T-cell (primary cell): ENCODE measurements around the gene ZBTB4. TPM values are rescaled to one million over a fixed set of nuclear protein-coding genes. Genes with fewer than 3 reads are reported as not detected.

Experiments used
- ATAC-seq, 4 experiments: fragments of 200-7000 bp in 3 of 4; fragments of 150-1000 bp in 1 of 4; cut with Tn5 transposase; replicated peaks in 1 of 4; 1 replicate in 3 of 4; 2 replicates in 1 of 4; pipeline ENCODE4 v1.10.0; 2021; ENCODE audit warnings: moderate library complexity in 3 of 4, mild to moderate bottlenecking in 2 of 4, moderate number of reproducible peaks in 1 of 4
- CTCF ChIA-PET, 2 donors: fragments of 300-600 bp; sonication (Branson Sonifier 250); formaldehyde crosslinking; loops; one replicate each; lab custom pipeline; 2022; ENCODE audit warnings: antibody characterized with exemption in 2 of 2; lab: Charles Lee
- POLR2A ChIA-PET, 2 donors: fragments of 300-600 bp; sonication (Branson Sonifier 250); formaldehyde crosslinking; loops; one replicate each; lab custom pipeline; 2022; ENCODE audit warnings: antibody characterized with exemption in 2 of 2; lab: Charles Lee
- DNase-seq, 35 experiments: peaks; one replicate each; pipeline versions ENCODE4 v3.0.0 to v3.0.0-alpha.2; 2013 to 2023
- H3K27ac ChIP-seq: one replicate; pipeline ENCODE4 v1.5.1; 2013; ENCODE audit warnings: low read length
- H3K27me3 ChIP-seq, 2 experiments: replicated peaks in 1 of 2; 1 replicate in 1 of 2; 2 replicates in 1 of 2; pipeline versions ENCODE4 v1.6.1 to v1.7.0; 2013; ENCODE audit warnings: low read length in 1 of 2, mixed read lengths in 1 of 2; ENCODE audit not compliant: control insufficient read depth in 2 of 2, insufficient read depth in 2 of 2; ENCODE audit errors: extremely low read depth in 1 of 2
- H3K36me3 ChIP-seq, 2 donors: 1 replicate in 1 of 2; 2 replicates in 1 of 2; pipeline versions ENCODE4 v1.6.1 to v1.7.0; 2013; ENCODE audit warnings: low read length in 1 of 2; ENCODE audit not compliant: control insufficient read depth in 2 of 2, insufficient read depth in 1 of 2; ENCODE audit errors: extremely low read depth in 1 of 2
- H3K4me1 ChIP-seq, 2 experiments: 1 replicate in 1 of 2; 2 replicates in 1 of 2; pipeline versions ENCODE4 v1.6.1 to v1.7.0; 2013; ENCODE audit warnings: low read length in 2 of 2, mixed read lengths in 1 of 2; ENCODE audit not compliant: insufficient read depth in 2 of 2, control insufficient read depth in 1 of 2; ENCODE audit errors: extremely low read depth in 1 of 2
- H3K4me3 ChIP-seq, 2 donors: 1 replicate in 1 of 2; 2 replicates in 1 of 2; pipeline versions ENCODE4 v1.5.1 to v1.7.0; 2013; ENCODE audit warnings: mild to moderate bottlenecking in 2 of 2, low read length in 1 of 2, moderate library complexity in 1 of 2; ENCODE audit not compliant: control insufficient read depth in 1 of 2; ENCODE audit errors: extremely low read depth in 1 of 2
- H3K9me3 ChIP-seq: 2 replicates; pipeline ENCODE4 v1.7.0; 2013
- H3K27ac Mint-ChIP-seq, 2 donors: one replicate each; pipeline ENCODE4 v1.8.0; 2020 to 2021; ENCODE audit warnings: mild to moderate bottlenecking in 2 of 2, mixed read lengths in 2 of 2
- H3K27me3 Mint-ChIP-seq, 2 donors: one replicate each; pipeline ENCODE4 v1.8.0; 2021 to 2022; ENCODE audit warnings: mixed read lengths in 2 of 2
- H3K36me3 Mint-ChIP-seq: one replicate; pipeline ENCODE4 v1.8.0; 2021; ENCODE audit warnings: mixed read lengths
- H3K4me1 Mint-ChIP-seq, 3 donors: one replicate each; pipeline ENCODE4 v1.8.0; 2020 to 2022; ENCODE audit warnings: mixed read lengths in 3 of 3, mild to moderate bottlenecking in 1 of 3
- H3K4me3 Mint-ChIP-seq, 3 donors: one replicate each; pipeline ENCODE4 v1.8.0; 2020 to 2022; ENCODE audit warnings: mild to moderate bottlenecking in 3 of 3, mixed read lengths in 3 of 3, moderate library complexity in 3 of 3
- H3K9me3 Mint-ChIP-seq, 3 donors: one replicate each; pipeline ENCODE4 v1.8.0; 2020 to 2022; ENCODE audit warnings: mixed read lengths in 3 of 3
- WGBS: methylation state at CpG from one replicate; pipeline ENCODE4 v1.1.5; 2013; ENCODE audit warnings: missing lambda C conversion rate; ENCODE audit not compliant: insufficient coverage; 5-methylcytosine and 5-hydroxymethylcytosine counted together
- total RNA-seq, 35 experiments: library from RNA in 6 of 35; stranded (reverse) in 6 of 35; fragments of 120-200 nt in 1 of 35; gene quantifications; one replicate each; pipeline versions ENCODE4 v1.2.1 to v1.2.4 and lab custom pipeline; 2013 to 2026

The ZBTB4 gene
- total RNA-seq, 5 donors from 2014 or later (not counting 1 experiment from before 2014, with no cell fraction given) = 64.0 to 86.6 (median 82.7) TPM

- 86% methylated on average over 8 of the region's 8 CpGs for WGBS
These were observed 68.0 kb downstream of the ZBTB4 start for GRCh38 chr17:7411427-7411750.

GRCh38 chr17:7410634-7411426, 68.6 kb downstream of the ZBTB4 start:
- Histone ChIP-seq H3K9me3 (no peaks in the 10 kb centered on the region), H3K27me3 (peaks cover 0 to 5% of the 10 kb centered on the region in 2 experiments), H3K4me1 (peaks cover 0 to 6% of the 10 kb centered on the region in 2 experiments), H3K27ac (no peak overlapping the region), H3K4me3 (no peak overlapping the region), H3K36me3 (no peaks in the 10 kb centered on the region)
- DNase-seq = no peak
- H3K4me3 Mint-ChIP-seq = no peak overlapping the region
- ChIA-PET POLR2A (no interaction called here), CTCF (no interaction called here)
- H3K27ac Mint-ChIP-seq = no peak overlapping the region
- no peak for ATAC-seq
- H3K4me1 Mint-ChIP-seq = peaks cover 3 to 11% (median 5%) of the 10 kb centered on the region in 3 donors
- H3K9me3 Mint-ChIP-seq = no peaks in the 10 kb centered on the region
- no peaks in the 10 kb centered on the region for H3K36me3 Mint-ChIP-seq
- no peaks in the 10 kb centered on the region for H3K27me3 Mint-ChIP-seq
- 84% methylated on average over 22 of the region's 25 CpGs for WGBS

More at GRCh38 chr17:7411427-7411750, 68.0 kb downstream of the ZBTB4 start:
- ChIA-PET POLR2A (no interaction called here), CTCF (no interaction called here)
- peaks cover 0 to 4% of the 10 kb centered on the region in 2 experiments for H3K27me3 ChIP-seq
- no peak for DNase-seq
- no peak overlapping the region for H3K4me3 Mint-ChIP-seq
- no peak overlapping the region for H3K27ac Mint-ChIP-seq
- no peak overlapping the region for H3K27ac ChIP-seq
- H3K9me3 ChIP-seq = no peaks in the 10 kb centered on the region
- no peaks in the 10 kb centered on the region for H3K36me3 ChIP-seq
- H3K9me3 Mint-ChIP-seq = no peaks in the 10 kb centered on the region
- H3K4me1 Mint-ChIP-seq = peaks cover 0 to 9% (median 3%) of the 10 kb centered on the region in 3 donors
- no peaks in the 10 kb centered on the region for H3K36me3 Mint-ChIP-seq
- no peak for ATAC-seq
- H3K4me3 ChIP-seq = no peak overlapping the region
- H3K27me3 Mint-ChIP-seq = no peaks in the 10 kb centered on the region
- peaks cover 0 to 6% of the 10 kb centered on the region in 2 experiments for H3K4me1 ChIP-seq

GRCh38 chr17:7409716-7410115, 69.7 kb downstream of the ZBTB4 start:
- ATAC-seq = no peak
- DNase-seq = no peak
- no peaks in the 10 kb centered on the region for H3K36me3 Mint-ChIP-seq
- POLR2A ChIA-PET = no interaction called here
- Histone ChIP-seq H3K27me3 (peaks cover 0 to 13% of the 10 kb centered on the region in 2 experiments), H3K27ac (no peak overlapping the region), H3K4me3 (no peak overlapping the region), H3K36me3 (no peaks in the 10 kb centered on the region), H3K9me3 (no peaks in the 10 kb centered on the region), H3K4me1 (peaks cover 0 to 16% of the 10 kb centered on the region in 2 experiments)
- peak overlapping the region in 1 of 3 donors; percentile 1 for H3K4me3 Mint-ChIP-seq
- H3K4me1 Mint-ChIP-seq = peaks cover 5 to 14% (median 8%) of the 10 kb centered on the region in 3 donors
- H3K27ac Mint-ChIP-seq = no peak overlapping the region
- H3K27me3 Mint-ChIP-seq = peaks cover 0 to 1% of the 10 kb centered on the region in 2 donors
- 90% methylated on average over 6 of the region's 6 CpGs for WGBS
- no peaks in the 10 kb centered on the region for H3K9me3 Mint-ChIP-seq
- CTCF ChIA-PET = no interaction called here

Other genes with a start within 250 kb of the ZBTB4 start
- 10 to 100 TPM; 48.2 to 76.3 (median 70.4) TPM for gene DVL2, start 245.1 kb downstream of the ZBTB4 start, total RNA-seq
- gene PHF23, start 240.2 kb downstream of the ZBTB4 start, total RNA-seq = 10 to 100 TPM; 13.3 to 51.6 (median 43.5) TPM
- gene GABARAP, start 237.2 kb downstream of the ZBTB4 start, total RNA-seq = 100 to 1,000 TPM; 197 to 278 (median 276) TPM
- gene CTDNEP1, start 227.9 kb downstream of the ZBTB4 start, total RNA-seq = 100 to 1,000 TPM; 109 to 131 (median 125) TPM
- 10 to 100 TPM; 29.8 to 35.9 (median 33.3) TPM for gene ELP5, start 227.4 kb downstream of the ZBTB4 start, total RNA-seq
- 1 to 10 TPM; 2.4 to 5.9 (median 2.9) TPM for gene CLDN7, start 217.2 kb downstream of the ZBTB4 start, total RNA-seq
- under 1 TPM in 1 of 5 donors, not detected in 4; 0.06 TPM for gene SLC2A4, start 197.9 kb downstream of the ZBTB4 start, total RNA-seq
- gene YBX2, start 185.0 kb downstream of the ZBTB4 start, total RNA-seq = under 1 TPM in 4 of 5 donors, not detected in 1; 0.20 to 0.57 (median 0.45) TPM
- gene EIF5A, start 172.0 kb downstream of the ZBTB4 start, total RNA-seq = 100 to 1,000 TPM; 286 to 481 (median 306) TPM
- 100 to 1,000 TPM; 114 to 129 (median 125) TPM for gene GPS2, start 164.3 kb downstream of the ZBTB4 start, total RNA-seq
- 10 to 100 TPM; 49.5 to 90.2 (median 80.0) TPM for gene NEURL4, start 150.3 kb downstream of the ZBTB4 start, total RNA-seq
- gene ACAP1, start 143.1 kb downstream of the ZBTB4 start, total RNA-seq = 100 to 1,000 TPM; 531 to 781 (median 649) TPM
- gene KCTD11, start 127.5 kb downstream of the ZBTB4 start, total RNA-seq = 1 to 10 TPM; 2.4 to 7.3 (median 4.8) TPM
- not detected for gene TMEM95, start 124.5 kb downstream of the ZBTB4 start, total RNA-seq
- 10 to 100 TPM in 3 of 5 donors, 1 to 10 TPM in 2; 5.7 to 18.3 (median 16.0) TPM for gene TNK1, start 98.5 kb downstream of the ZBTB4 start, total RNA-seq
- gene PLSCR3, start 85.1 kb downstream of the ZBTB4 start, total RNA-seq = 100 to 1,000 TPM; 101 to 145 (median 140) TPM
- gene TMEM256, start 75.5 kb downstream of the ZBTB4 start, total RNA-seq = 10 to 100 TPM; 28.7 to 48.9 (median 45.6) TPM
- 1 to 10 TPM; 6.8 to 8.9 (median 8.4) TPM for gene NLGN2, start 71.8 kb downstream of the ZBTB4 start, total RNA-seq
- gene SPEM1, start 59.3 kb downstream of the ZBTB4 start, total RNA-seq = not detected
- not detected for gene SPEM2, start 54.0 kb downstream of the ZBTB4 start, total RNA-seq
- gene SPEM3, start 50.8 kb downstream of the ZBTB4 start, total RNA-seq = not detected
- gene TMEM102, start 44.2 kb downstream of the ZBTB4 start, total RNA-seq = 10 to 100 TPM in 3 of 5 donors, 1 to 10 TPM in 2; 8.8 to 26.9 (median 23.5) TPM
- gene FGF11, start 40.1 kb downstream of the ZBTB4 start, total RNA-seq = 1 to 10 TPM; 2.4 to 4.2 (median 3.3) TPM
- gene CHRNB1, start 34.6 kb downstream of the ZBTB4 start, total RNA-seq = 10 to 100 TPM in 3 of 5 donors, 1 to 10 TPM in 2; 6.6 to 12.0 (median 11.0) TPM
- not detected for gene SLC35G6, start 1.8 kb upstream of the ZBTB4 start, total RNA-seq
- gene POLR2A, start 4.7 kb upstream of the ZBTB4 start, total RNA-seq = 100 to 1,000 TPM; 198 to 444 (median 212) TPM
- gene TNFSF12, start 69.4 kb upstream of the ZBTB4 start, total RNA-seq = 10 to 100 TPM; 38.3 to 72.8 (median 61.4) TPM
- gene TNFSF13, start 79.1 kb upstream of the ZBTB4 start, total RNA-seq = 1 to 10 TPM; 1.3 to 5.6 (median 4.6) TPM
- gene SENP3, start 82.3 kb upstream of the ZBTB4 start, total RNA-seq = 10 to 100 TPM; 38.7 to 43.3 (median 42.6) TPM
- gene CD68, start 100.0 kb upstream of the ZBTB4 start, total RNA-seq = 1 to 10 TPM in 3 of 5 donors, not detected in 2; 4.4 to 7.0 (median 5.5) TPM
- gene MPDU1, start 104.2 kb upstream of the ZBTB4 start, total RNA-seq = 10 to 100 TPM; 27.0 to 31.4 (median 28.6) TPM
- gene SOX15, start 110.5 kb upstream of the ZBTB4 start, total RNA-seq = 1 to 10 TPM in 2 of 5 donors, under 1 TPM in 1, not detected in 2; 0.70 to 1.2 (median 1.1) TPM
- gene FXR2, start 135.3 kb upstream of the ZBTB4 start, total RNA-seq = 10 to 100 TPM; 25.4 to 44.7 (median 40.5) TPM
- 10 to 100 TPM; 53.2 to 68.8 (median 58.5) TPM for gene SAT2, start 148.2 kb upstream of the ZBTB4 start, total RNA-seq
- not detected for gene SHBG, start 150.5 kb upstream of the ZBTB4 start, total RNA-seq
- under 1 TPM in 4 of 5 donors, not detected in 1; 0.07 to 0.57 (median 0.43) TPM for gene ATP1B2, start 171.3 kb upstream of the ZBTB4 start, total RNA-seq
- gene TP53, start 207.9 kb upstream of the ZBTB4 start, total RNA-seq = 100 to 1,000 TPM in 2 of 5 donors, 10 to 100 TPM in 3; 65.1 to 108 (median 93.5) TPM
- 10 to 100 TPM in 3 of 5 donors, 1 to 10 TPM in 2; 8.0 to 14.6 (median 13.1) TPM for gene WRAP53, start 208.8 kb upstream of the ZBTB4 start, total RNA-seq
- under 1 TPM in 3 of 5 donors, not detected in 2; 0.07 to 0.19 (median 0.18) TPM for gene EFNB3, start 225.6 kb upstream of the ZBTB4 start, total RNA-seq
- not detected for gene DNAH2, start 238.1 kb upstream of the ZBTB4 start, total RNA-seq